Breast epithelium (tissue), 4 donors: ENCODE data around the gene BCL3. TPM values are rescaled to one million over a fixed set of nuclear protein-coding genes. Genes with fewer than 3 reads are reported as not detected.
A peak's percentile ranks its signal among the peaks of the same experiment; 100 is the strongest.
"Not testable (repeated sequence)": the region's sequence is repeated elsewhere in the genome, so short reads cannot be mapped to it uniquely, and the experiment has no call there.

ENCODE experiments used
- DNase-seq, 2 donors: peaks; one replicate each; pipeline ENCODE4 v3.0.0-alpha.2; 2019; ENCODE audit warnings: low spot score in 2 of 2
- H3K27ac ChIP-seq, 2 donors: fragments of 200-600 bp; sonication (generic) in 1 of 2; one replicate each; pipeline ENCODE4 v1.5.1; 2016 to 2019; ENCODE audit warnings: mild to moderate bottlenecking in 1 of 2
- H3K27me3 ChIP-seq, 2 donors: fragments of 200-600 bp; sonication (generic) in 1 of 2; one replicate each; pipeline versions ENCODE4 v1.5.1 to v1.6.0; 2017 to 2019; ENCODE audit warnings: control low read depth in 1 of 2, mild to moderate bottlenecking in 1 of 2
- H3K36me3 ChIP-seq: fragments of 200-600 bp; one replicate; pipeline ENCODE4 v1.5.1; 2019
- H3K4me1 ChIP-seq, 2 donors: fragments of 200-600 bp; sonication (generic); one replicate each; pipeline ENCODE4 v1.5.1; 2016 to 2019; ENCODE audit warnings: control low read depth in 1 of 2
- H3K4me3 ChIP-seq, 3 donors: fragments of 200-600 bp; sonication (generic); 1 replicate in 2 of 3; 2 replicates in 1 of 3; pipeline ENCODE4 v1.5.1; 2016 to 2019; ENCODE audit warnings: mild to moderate bottlenecking in 3 of 3, moderate library complexity in 2 of 3
- H3K9me3 ChIP-seq, 2 donors: fragments of 200-600 bp; sonication (generic) in 1 of 2; one replicate each; pipeline ENCODE4 v1.5.1; 2016 to 2019; ENCODE audit warnings: control low read depth in 1 of 2
- POLR2A ChIP-seq: fragments of 450-650 bp; IDR thresholded peaks from one replicate; pipeline ENCODE4 v1.6.1; 2016; ENCODE audit warnings: antibody characterized with exemption, mild to moderate bottlenecking, moderate library complexity
- POLR2AphosphoS5 ChIP-seq, 3 donors: sonication (generic); formaldehyde crosslinking; IDR thresholded peaks; one replicate each; pipeline ENCODE4 v1.6.1; 2017; ENCODE audit warnings: antibody characterized with exemption in 3 of 3
- intact Hi-C: fragments of 100-400 bp; cut with DNase I; formaldehyde crosslinking; loops from one replicate; pipeline ENCODE4 v1.15.1; 2023; ENCODE audit warnings: low total_unique reads
- total RNA-seq, 3 donors: library from RNA; depleted of rRNA; stranded (reverse); fragments of >200 nt; gene quantifications; one replicate each; pipeline ENCODE4 v1.1.0, GENCODE V29; 2016
- TF ChIP-seq, protein P1 (sequence below), 3 donors: fragments of 450-650 bp; IDR thresholded peaks; one replicate each; pipeline ENCODE4 v1.5.1; 2016 to 2017; ENCODE audit warnings: antibody characterized with exemption in 3 of 3, mild to moderate bottlenecking in 3 of 3, moderate library complexity in 3 of 3

Gene BCL3
- total RNA-seq, 3 donors from 2014 or later, result 4.3 to 37.6 (median 34.4) TPM

DNA sequence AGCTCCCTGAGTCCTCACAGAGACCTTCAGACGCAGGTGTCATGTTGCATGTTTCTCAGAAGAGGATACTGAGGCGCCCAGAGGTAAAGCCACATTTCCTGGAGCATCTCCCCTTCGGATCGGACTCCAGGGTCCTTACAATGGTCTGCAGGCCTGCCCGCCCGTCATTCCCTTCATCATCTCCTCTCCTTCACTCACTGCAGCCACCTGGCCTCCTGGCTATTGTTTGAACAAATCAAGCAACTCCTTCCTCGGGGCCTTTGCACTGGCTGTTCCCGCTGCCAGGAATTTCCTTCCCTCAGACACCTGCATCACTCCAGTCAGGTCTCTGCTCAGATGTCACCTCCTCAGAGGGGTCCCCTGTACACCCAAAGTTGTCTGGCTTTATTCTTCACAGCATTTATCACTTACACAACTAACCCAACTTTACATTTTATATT lies 29.2 kb upstream of the BCL3 start:
- TF ChIP-seq POLR2AphosphoS5 (IDR thresholded peaks at IDR 0.05), result no peak
- TF ChIP-seq, protein P1, sequence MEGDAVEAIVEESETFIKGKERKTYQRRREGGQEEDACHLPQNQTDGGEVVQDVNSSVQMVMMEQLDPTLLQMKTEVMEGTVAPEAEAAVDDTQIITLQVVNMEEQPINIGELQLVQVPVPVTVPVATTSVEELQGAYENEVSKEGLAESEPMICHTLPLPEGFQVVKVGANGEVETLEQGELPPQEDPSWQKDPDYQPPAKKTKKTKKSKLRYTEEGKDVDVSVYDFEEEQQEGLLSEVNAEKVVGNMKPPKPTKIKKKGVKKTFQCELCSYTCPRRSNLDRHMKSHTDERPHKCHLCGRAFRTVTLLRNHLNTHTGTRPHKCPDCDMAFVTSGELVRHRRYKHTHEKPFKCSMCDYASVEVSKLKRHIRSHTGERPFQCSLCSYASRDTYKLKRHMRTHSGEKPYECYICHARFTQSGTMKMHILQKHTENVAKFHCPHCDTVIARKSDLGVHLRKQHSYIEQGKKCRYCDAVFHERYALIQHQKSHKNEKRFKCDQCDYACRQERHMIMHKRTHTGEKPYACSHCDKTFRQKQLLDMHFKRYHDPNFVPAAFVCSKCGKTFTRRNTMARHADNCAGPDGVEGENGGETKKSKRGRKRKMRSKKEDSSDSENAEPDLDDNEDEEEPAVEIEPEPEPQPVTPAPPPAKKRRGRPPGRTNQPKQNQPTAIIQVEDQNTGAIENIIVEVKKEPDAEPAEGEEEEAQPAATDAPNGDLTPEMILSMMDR (IDR thresholded peaks at IDR 0.05), result no peak
- no peak for TF ChIP-seq POLR2A
- H3K9me3 ChIP-seq, result peaks cover 6 to 13% of the 10 kb centered on the region in 2 donors
- peak overlapping the region; percentile 85 to 92 for H3K27ac ChIP-seq
- intact Hi-C loops, result loop anchor here (5.0 kb wide), 1 partner anchor 53 kb away; no protein-coding TSS in a partner anchor
- DNase-seq, result no peak
- H3K4me1 ChIP-seq, result peaks cover 0 to 14% of the 10 kb centered on the region in 2 donors
- H3K36me3 ChIP-seq, result no peaks in the 10 kb centered on the region
- no peak overlapping the region for H3K4me3 ChIP-seq
- H3K27me3 ChIP-seq, result no peaks in the 10 kb centered on the region

DNA sequence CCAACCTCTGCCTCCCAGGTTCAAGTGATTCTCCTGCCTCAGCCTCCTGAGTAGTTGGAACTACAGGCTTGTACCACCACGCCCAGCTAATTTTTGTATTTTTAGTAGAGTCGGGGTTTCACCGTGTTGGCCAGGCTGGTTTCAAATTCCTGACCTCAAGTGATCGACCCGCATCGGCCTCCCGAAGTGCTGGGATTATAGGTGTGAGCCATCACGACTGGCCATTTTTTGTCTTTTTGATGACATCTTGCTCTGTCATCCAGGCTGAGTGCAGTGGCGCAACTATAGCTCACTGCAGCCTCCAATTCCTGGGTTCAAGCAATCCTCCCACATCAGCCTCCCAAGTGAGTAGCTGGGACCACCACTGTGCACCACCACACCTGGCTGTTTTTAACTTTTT lies 28.1 kb upstream of the BCL3 start:
- H3K4me1 ChIP-seq, result peaks cover 0 to 14% of the 10 kb centered on the region in 2 donors
- H3K4me3 ChIP-seq, H3K36me3 ChIP-seq, H3K27ac ChIP-seq, intact Hi-C loops, H3K27me3 ChIP-seq, H3K9me3 ChIP-seq, DNase-seq: not testable (repeated sequence)

DNA sequence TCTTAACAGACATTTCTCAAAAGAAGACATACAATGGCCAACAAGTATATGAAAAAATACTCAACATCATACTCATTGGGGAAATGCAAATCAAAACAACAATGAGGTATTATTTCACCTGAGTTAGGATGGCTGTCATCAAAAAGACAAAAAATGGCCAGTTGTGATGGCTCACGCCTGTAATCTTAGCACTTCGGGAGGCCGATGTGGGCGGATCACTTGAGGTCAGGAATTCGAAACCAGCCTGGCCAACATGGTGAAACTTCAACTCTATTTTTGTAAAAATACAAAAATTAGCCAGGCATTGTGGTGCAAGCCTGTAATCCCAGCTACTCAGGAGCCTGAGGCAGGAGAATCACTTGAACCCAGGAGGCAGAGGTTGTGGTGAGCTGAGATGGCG lies 27.6 kb upstream of the BCL3 start:
- H3K9me3 ChIP-seq, result no peaks in the 10 kb centered on the region
- no peaks in the 10 kb centered on the region for H3K27me3 ChIP-seq
- intact Hi-C loops, result no loop called here
- H3K4me3 ChIP-seq, result no peak overlapping the region
- no peak overlapping the region for H3K27ac ChIP-seq
- H3K4me1 ChIP-seq, result peaks cover 0 to 14% of the 10 kb centered on the region in 2 donors
- no peaks in the 10 kb centered on the region for H3K36me3 ChIP-seq
- DNase-seq, result no peak
- TF ChIP-seq, protein P1 (IDR thresholded peaks at IDR 0.05), result no peak
- TF ChIP-seq POLR2A (no peak), POLR2AphosphoS5 (IDR thresholded peaks at IDR 0.05) (no peak)

DNA sequence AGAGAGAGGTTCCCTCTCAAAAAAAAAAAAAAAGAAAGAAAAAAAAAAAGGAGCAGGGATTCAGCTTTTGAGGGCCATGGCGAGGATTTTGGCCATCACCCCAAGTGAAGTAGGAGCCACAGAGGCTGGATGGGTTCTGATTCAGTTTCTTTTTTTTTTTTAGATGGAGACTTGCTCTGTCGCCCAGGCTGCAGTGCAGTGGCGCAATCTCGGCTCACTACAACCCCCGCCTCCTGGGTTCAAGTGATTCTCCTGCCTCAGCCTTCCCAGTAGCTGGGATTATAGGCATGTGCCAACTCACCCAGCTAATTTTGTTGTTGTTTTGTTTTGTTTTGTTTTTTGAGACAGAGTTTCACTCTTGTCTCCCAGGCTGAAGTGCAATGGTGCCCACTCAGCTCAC lies 27.1 kb upstream of the BCL3 start:
- H3K4me3 ChIP-seq, H3K27ac ChIP-seq, H3K27me3 ChIP-seq, H3K36me3 ChIP-seq, H3K9me3 ChIP-seq, DNase-seq, intact Hi-C loops: not testable (repeated sequence)
- H3K4me1 ChIP-seq, result peaks cover 0 to 14% of the 10 kb centered on the region in 2 donors

DNA sequence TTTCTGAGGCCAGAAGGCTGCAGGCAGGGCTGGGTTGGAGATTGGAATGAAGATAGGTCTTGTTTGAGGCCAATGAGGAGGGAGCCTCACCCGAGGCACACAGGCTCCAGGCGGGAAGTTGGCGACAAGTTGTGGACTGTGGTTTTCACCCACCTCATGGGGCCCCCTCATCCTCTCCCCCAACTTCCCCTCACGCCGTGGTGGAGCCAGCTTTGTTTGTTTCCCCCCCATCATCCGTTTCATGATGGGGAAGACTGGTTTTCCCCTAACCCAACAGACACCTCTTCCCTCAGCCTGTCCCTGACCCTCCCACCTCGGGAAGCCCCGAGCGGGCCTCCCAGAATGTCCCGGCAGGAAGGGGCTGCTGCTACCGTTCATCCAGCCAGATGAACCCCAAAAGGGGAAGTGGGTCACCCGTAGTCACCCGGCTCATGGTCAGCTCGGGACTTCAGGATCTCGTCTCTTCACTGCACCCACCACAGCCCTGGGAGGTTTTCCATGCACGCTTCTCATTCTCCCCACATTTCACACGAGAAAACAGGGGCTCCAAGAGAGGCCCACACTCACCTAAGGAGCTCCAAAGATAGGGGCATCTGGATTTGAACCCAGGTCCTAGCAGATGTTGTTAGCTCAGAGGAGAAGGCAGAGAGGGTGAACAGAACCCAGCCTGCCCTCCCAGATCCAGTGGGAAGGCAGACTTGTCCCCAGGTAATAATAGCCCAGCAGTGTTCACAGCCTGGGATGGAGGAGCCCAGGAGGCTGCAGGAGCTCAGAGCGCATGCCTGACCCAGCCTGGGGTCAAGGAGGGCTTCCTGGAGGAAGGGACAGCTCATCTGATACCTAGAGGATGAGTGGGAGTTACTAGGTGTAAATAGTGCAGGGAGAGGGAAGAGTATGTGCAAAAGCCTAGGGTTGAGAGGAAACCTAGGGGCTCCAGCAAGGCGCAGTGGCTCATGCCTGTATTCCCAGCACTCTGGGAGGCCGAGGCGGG lies 26.1 kb upstream of the BCL3 start:
- Histone ChIP-seq H3K9me3 (no peaks in the 10 kb centered on the region), H3K27ac (peak overlapping the region; percentile 26 to 49), H3K4me3 (no peak overlapping the region), H3K4me1 (peaks cover 0 to 14% of the 10 kb centered on the region in 2 donors), H3K27me3 (no peaks in the 10 kb centered on the region), H3K36me3 (no peaks in the 10 kb centered on the region)
- TF ChIP-seq, protein P1 (IDR thresholded peaks at IDR 0.05), result no peak
- TF ChIP-seq POLR2A, result no peak
- no peak for DNase-seq
- intact Hi-C loops, result no loop called here

DNA sequence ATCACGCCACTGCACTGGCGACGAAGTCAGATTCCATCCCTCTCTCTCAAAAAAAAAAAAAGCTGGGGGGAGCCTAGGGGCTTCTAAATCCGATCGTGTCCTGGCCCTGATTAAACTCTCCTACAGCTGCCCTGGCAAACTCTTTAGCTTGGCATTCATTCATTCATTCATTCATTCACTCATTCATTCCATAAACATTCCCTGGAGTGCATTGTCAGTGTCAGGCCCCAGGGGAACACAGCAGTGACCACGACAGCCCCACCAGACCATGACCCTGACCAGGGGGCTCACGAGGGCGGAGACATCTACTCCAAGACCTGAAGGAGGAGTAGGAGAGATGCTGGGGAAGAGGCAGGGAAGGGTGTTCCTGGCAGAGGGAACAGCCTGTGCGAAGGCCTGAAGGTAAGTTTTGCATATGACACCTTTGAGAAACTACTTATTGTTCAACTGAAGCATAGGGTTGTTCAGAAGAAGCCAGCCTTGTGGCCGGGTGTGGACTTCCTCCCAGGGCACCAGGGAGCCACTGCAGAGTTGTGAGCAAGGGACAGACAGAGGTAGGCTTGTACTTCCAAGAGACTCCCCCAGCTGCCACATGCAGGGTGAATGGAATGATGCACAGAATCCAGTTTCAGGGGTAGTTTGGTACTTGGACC lies 25.1 kb upstream of the BCL3 start:
- intact Hi-C loops, result no loop called here
- Histone ChIP-seq H3K36me3 (no peaks in the 10 kb centered on the region), H3K4me3 (no peak overlapping the region), H3K4me1 (peaks cover 0 to 11% of the 10 kb centered on the region in 2 donors), H3K27ac (peak overlapping the region; percentile 16 to 31), H3K27me3 (no peaks in the 10 kb centered on the region), H3K9me3 (no peaks in the 10 kb centered on the region)
- no peak for DNase-seq
- TF ChIP-seq, protein P1 (IDR thresholded peaks at IDR 0.05), result no peak
- TF ChIP-seq POLR2A (no peak), POLR2AphosphoS5 (IDR thresholded peaks at IDR 0.05) (no peak)
